NCI-H2029 (cell line): ENCODE results near the gene SYCP2L.
"Not testable (repeated sequence)": the region's sequence is repeated elsewhere in the genome, so short reads cannot be mapped to it uniquely, and the experiment has no call there.

Experiments
- DNase-seq: peaks from one replicate; lab custom pipeline; 2025; lab: John Stamatoyannopoulos, UW

SYCP2L gene

DNA sequence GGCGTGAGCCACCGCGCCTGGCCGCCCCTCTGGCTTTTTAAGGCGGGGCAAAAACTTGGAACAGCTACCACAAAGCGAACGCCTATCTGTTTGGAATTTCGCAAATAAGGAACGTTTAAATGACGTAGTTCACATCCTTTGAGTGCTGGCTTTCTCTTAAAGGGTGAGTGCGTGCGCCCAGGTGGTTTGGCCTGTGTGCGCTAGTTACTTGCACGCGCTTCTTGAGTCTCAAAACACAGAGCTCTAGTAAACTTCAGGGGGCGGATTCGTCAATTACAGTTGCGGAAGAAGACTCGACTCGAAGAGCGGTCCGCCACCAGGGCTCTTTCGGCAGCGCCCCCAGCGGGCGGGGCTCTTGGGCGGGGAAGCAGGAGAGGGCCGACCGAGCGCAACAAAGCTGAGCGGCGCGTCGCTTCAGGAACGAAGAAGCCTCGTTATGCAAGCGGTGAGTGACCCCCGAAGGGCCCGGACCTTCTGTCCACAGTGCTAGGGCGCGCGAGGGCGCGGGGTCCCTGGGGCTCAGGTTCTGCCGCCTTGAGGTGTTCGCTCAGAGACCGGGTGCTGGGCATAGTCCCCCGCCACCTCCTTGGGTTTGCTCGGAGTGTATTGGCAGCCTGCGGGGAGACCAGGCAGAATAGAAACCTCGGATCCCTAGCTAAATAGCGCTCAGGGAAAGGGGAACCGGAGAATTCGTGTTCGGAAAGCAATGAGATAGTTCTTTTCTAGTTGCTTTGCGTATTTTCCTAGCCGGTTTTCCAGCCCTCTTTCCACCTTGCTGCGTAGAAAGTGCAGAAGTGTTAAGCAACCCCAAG is at the start of gene SYCP2L:
SYCP2L (plus strand) TSS at position 362 of the 812 bp plus-strand sequence; CDS start at position 437, 75 bp downstream.
- peak; percentile 32 for DNase-seq

DNA sequence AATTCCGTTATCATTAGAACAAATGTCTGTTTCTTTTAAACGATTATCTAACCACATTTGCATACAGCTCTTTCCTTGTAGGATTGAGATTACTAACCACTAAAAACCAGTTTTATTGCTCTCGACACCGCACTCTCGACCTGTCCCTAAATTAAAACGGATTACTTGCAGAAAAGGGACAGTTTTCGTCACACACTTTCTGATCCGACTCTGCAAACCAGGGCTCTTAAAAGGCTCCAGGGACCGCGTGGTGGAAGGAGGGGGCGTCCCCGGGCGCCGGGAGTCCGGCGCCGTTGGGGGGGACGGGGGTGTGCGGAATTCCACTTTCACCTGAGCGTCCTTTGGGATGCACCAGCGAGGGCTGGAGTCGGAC is 49.2 kb upstream of the SYCP2L start:
- peak; percentile 49 for DNase-seq

DNA sequence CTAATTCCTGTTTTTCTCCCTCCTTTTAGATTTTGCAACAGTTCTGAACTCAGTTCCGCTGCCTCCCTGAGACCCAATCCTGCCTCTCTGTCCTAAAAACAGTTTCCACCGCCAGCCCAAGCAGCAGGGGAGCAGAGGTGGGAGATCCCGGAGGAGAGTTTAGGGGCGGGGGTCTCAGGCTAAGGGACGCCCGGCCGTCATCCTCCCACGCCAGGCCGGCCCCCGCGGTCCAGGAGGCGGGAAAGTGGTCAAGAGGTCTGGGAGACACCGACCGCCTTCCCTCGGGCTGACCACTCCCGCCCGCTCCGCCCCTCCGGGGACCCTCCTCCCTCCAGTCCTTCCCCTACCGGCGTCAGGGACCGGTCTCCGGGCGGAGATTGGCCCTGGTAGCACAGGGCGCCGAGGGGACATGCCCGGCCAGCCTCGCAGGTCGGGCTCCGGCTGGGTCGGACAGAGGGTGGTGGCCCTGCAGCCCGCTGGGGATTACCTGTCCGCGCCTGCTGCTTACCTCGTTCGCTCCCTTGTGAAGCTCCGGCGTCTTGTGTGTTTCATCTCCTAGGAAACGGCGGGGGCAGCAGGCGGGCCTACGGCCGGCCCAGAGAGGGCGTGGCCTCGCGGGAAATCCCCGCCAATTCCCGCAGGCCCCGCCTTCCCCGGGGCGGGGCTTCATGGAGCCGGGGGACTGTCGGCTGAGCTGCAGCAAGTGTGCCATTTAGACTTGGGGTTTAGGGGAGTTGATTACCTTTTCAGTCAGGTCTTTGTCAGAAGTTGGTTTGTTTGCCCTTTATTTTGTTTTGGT is 48.7 kb upstream of the SYCP2L start, which contains the start of gene MAK:
MAK (minus strand) TSS at position 545 of the 799 bp plus-strand sequence. CDS start 7,891 bp downstream, outside the sequence.
- peak; percentile 97 for DNase-seq

DNA sequence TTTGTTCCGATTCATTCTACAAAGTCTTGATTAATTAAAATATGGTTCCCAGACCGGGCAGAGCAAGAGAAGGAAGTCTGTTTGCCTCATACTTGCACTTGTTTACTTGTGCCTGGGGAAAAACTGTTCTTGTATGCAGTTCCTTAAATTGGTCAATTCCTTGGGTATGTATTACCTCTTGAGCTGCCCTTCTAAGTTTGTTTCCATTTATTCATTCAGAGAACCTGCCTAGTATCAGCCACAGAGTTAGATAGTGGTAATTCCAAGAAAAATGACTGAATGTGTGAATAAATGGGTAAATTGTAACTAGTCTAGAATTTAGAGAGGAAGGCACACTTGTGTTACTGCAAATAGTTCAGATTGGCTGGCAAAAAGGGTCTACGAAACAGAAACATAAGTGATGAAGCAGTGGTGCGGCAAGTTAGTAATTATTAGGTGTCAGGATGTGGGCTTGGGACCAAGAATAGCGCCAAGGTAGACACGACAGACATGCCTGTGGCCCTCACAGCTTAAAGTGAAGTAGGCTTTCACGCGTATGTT is 48.0 kb upstream of the SYCP2L start:
- DNase-seq, result no peak

DNA sequence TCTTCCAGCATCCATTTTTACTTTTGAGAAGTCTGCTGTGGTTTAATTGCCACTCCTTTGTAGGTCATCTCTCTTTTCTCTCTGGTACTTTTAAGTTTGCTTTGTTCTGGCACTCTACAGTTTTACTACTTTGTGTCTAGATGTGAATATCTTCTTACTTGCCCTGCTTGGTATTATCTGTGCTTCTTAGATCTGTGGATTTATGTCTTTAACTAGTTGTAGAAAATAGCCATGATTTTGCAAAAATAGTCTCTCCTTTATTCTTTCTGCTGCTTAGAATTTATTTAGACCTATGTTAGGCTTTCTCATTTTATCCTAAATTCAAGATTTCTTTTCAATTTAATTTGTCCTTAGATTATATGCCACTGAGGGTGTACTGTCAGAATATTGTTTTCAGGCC is 43.3 kb upstream of the SYCP2L start:
- DNase-seq, result no peak

DNA sequence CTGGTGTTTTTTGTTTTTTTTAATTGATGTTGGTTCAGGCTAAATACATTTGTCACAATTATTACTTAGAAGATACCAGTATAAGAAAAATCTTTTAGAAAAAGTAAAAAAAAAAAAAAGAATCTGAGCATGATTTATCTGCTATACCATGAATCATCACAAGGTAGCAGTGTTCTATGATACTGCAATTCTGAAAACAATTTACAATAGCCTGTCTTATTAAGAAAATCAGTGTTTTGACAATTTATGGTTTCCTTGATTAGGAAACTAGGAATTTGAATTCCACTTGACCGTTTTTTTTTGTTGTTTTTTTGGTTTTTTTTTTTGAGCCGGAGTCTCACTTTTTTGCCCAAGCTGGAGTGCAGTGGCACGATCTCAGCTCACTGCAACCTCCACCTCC is 39.2 kb upstream of the SYCP2L start:
- DNase-seq, result no peak

DNA sequence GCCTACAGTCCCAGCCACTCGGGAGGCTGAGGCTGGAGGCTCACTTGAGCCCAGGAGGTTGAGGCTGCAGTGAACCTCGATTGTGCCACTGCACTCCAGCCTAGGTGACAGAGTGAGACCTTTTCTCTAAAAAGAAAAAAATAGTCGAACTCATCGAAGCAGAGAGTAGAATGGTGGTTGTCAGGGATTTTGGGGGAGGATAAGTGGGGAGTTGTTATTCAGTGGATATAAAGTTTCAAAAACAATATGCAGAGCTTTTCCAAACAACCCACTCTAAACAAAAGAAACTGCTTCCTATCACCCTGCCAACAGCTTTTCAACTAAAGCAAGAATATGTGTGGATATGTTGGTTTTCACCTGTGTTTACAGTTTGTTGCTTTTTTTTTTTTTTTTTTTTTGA is 37.0 kb upstream of the SYCP2L start:
- no peak for DNase-seq

DNA sequence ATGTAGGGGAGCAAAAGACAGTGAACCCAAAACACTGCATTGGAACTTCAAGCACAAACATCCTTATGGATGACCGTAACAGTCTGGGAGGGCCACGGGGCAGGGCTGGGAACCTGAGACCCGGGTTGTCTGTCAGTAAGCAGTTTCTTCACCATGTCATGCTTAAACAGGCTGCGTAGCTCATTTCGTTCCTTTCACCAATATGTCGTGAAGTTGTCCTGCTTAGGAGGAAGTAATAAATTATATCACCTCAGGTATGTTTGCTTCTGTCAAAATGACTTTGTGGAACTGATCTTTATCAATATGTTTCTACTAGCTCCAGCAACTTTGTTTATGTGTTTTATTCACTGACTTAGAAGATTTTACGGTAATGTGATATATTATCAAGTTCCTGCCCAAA is 36.1 kb upstream of the SYCP2L start:
- no peak for DNase-seq

DNA sequence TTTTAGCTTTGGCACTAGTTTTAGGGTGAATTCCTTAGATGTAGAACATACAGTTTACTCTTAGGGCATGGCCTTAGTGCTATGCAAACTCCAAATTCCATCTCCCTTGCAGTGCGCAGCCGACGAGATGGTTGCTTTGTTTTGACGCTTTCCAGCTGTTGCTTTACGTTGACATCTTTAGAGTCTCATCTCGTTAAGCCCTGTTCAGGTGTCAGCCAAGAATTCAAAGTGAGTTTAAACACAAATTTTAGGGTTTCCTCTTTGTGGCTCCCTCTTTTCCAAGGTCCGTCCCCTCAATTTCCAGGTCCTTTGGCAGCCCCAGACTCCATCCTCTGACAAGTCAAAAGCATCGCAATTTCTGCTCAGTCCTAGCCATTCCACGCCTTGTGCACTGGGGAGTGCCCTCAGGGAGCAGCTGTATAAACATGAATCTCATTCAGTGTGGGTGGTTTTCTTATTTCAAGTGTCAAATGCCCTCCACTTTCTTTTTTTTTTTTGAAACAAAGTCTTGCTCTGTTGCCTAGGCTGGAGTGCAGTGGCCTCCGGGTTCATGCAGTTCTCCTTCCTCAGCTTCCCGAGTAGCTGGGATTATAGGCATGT is 34.4 kb upstream of the SYCP2L start:
- DNase-seq, result no peak

DNA sequence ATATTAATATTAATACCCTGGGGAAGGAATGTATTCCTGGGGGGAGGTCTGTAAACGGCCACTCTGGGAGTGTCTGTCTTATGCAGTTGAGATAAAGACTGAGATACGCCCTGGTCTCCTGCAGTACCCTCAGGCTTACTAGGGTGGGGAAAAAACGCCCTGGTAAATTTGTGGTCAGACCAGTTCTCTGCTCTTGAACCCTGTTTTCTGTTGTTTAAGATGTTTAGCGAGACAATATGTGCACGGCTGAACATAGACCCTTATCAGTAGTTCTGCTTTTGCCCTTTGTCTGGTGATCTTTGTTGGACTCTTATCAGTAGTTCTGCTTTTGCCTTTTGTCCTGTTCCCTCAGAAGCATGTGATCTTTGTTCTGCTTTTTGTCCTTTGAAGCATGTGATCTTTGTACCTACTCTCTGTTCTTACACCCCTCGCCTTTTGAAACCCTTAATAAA is 33.0 kb upstream of the SYCP2L start:
- DNase-seq, result not testable (repeated sequence)

DNA sequence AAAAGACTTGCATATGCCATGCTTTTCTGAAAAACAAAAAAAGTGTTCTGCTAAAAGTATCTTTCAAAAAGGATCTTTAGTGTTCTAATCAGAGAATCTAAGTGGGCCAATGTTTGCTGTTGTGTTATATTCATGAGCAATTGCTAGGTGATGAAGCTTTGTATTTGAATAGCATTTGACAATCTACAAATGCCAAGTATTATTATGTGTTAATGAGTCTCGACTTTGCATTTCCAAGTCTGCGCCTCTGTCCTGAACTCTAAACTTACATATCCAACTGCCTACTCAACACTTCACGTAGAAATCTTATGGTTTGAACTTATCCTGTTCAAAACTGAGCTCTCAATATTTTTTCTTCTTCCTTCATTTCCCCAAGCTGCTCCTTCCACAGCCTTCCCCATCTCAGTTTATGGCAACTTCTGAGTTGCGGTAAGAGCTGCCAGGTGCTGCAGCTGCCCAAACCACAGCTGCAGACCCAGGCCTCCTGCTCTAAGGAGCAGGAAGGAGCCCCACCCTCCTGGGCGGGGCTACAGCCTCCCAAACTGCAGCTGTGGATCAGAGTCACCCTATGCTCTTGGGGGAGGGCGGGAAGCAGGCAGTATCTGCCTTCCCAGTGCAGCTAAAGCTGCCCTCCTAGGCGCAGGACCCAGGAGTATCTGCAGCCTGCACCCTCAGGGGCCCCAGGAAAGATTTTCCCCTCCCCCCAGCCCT is 31.8 kb upstream of the SYCP2L start:
- DNase-seq, result no peak

DNA sequence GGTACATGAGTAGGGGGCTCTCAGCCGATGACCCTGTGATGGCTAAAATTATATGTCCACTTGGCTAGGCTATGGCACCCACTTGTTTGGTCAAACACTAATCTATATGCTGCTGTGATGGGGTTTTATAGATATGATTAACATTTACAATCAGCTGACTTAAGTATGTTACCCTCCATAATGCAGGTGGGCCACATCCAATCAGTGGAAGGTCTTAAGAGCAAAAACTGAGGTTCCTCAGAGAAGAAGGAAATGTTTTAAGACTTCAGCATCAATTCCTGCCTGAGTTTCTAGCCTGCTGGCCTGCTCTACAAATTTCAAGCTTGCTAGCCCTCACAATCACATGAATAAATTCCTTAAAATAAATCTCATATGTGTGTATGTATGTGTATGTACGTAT is 29.6 kb upstream of the SYCP2L start:
- no peak for DNase-seq

DNA sequence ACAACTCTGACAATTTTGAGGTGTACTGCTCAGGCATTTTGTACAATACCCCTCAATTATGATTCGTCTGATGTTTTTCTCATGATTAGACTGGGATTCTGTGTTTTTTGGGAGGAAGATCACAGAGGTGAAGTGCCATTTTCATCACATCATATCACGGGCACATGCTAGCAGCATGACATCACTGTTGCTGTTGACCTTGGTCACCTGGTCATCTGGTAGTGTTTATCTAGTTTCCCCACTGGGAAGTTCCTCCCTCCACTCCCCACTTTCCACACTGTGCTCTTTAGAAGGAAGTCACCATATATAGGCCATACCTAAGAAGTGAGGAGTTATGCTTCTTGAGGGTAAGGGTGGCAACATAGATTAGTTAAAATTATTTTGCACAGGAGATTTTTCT is 25.8 kb upstream of the SYCP2L start:
- DNase-seq, result no peak

DNA sequence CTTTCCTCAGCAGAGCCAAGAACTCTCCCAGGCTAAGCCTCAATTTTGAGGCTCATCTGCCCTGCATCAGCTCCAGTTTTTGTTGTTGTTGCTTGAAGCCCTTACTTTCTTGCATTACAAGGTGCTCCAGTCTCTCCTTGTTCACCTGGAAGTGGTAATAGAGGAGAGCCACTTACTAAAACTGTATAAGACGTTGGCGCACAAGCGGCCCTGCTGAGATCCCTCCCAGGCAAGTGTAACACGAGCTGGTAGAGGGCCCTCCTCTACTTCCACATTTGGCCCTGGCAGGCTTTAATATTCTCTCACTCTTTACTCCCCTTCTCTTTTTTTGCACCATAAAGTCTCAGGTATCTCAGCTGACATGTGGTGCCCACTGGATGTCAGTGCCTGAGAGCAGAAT is 24.5 kb upstream of the SYCP2L start:
- DNase-seq, result no peak

DNA sequence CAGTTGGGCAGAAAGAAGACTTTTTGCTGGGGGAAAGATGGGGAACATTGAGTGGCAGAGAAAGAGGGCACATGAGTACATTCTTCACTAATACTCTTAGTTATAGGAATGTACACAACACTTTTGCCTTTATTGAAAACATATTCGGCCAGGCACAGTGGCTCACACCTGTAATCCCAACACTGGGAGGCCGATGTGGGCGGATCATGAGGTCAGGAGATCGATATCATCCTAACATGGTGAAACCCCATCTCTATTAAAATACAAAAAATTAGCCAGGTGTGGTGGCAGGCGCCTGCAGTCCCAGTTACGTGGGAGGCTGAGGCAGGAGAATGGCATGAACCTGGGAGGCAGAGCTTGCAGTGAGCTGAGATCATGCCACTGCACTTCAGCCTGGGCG is 23.8 kb upstream of the SYCP2L start:
- DNase-seq, result not testable (repeated sequence)

DNA sequence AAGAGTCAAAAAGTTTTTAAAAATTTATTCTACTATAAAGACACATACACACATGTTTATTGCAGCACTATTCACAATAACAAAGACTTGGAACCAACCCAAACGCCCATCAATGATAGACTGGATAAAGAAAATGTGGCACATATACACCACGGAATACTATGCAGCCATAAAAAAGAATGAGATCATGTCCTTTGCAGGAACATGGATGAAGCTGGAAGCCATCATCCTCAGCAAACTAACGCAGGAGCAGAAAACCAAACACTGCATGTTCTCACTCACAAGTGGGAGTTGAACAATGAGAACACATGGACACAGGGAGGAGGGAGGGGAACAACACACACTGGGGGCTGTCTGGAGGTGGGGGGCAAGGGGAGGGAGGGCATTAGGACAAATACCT is 20.1 kb upstream of the SYCP2L start:
- DNase-seq, result not testable (repeated sequence)

DNA sequence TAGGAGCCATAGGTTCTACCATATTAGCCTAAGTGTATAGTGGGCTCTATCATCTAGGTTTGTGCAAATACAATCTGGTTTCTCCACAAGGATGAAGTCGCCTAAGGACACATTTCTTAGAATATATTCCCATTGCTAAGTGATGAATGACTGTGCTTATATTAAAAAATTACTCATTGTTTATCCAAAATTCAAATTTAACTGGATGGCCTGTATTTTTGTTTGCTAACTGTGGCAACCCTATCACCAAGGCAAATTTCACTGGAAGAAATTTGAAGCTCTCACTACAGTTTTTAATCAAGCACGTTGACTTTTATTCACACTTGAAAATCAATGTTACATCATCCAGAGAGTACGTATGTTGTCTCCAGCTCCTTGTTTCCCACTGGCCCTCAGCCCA is 18.9 kb upstream of the SYCP2L start:
- DNase-seq, result no peak

DNA sequence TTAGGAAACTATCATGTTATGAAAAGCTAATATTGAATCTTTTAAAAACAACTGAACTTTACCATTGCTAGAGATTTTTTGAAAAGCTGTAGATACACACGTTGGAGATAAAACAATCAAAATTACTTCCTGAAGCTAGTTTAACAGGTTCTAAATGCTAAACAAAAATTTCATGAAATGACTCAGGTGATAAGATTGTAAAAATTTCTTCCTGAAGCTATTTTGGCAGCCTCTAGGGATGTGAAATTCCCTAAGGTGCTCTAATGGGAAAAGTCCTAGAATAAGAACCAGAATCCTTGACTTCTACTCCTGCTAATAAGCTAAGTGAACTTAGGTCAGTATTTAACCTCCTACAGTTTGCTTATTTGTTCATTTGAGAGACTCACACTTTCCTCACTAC is 13.5 kb upstream of the SYCP2L start:
- no peak for DNase-seq

DNA sequence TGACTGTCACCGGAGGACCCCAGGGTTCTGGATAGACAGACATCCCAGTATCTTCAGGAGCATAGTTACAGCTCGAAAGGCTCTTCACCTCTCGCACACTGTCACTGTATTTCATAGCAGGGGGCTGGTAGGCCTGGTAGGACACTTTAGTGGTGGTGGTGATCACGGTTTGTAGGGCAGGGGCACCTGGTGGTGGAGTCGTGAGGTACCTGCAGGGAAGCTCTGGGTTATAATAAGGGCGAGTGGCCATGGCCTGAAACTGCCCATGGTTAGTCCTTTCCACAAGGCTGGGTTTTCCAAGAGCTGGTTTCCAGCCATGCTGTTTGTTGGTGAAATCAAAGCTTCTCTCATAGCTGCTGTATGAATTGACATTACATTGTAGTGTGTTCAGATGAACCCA is 12.6 kb upstream of the SYCP2L start:
- DNase-seq, result no peak

DNA sequence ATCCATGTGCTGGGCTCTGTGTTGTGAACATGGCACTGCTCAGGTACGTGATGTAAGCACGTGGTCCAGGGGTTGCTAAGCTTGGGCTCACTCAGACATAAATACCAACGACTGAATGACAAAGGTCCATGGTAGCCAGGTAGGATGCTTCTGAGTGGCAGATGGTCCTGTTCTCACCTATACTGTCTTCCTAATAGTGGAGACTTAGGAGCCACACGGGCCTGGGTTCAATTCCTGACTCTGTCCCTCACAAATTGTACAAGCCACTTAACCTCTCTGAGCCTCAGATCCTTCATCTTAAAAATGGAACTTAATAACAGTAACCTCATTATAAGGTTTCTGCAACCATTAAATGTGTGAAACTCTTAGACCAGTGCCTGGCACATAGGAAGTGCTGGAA is 11.8 kb upstream of the SYCP2L start:
- DNase-seq, result no peak

DNA sequence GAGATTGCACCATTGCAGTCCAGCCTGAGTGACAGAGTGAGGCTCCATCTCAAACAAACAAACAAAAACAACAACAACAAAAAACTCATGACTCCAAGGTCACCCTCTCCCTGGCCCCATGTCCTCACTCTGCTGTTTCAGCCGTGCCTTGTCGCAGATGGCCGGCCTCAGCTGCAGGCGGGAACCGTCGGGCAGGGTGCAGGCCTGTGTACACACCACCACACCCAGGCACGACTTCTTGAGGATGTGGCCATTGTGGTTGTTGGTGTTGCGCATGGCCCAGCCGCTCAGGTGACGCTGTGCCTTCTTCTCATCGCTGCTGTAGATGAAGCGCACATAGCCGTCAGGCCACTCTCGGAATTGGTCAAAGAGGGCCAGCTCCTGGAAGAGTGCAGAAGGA is 9.8 kb upstream of the SYCP2L start:
- DNase-seq, result no peak

DNA sequence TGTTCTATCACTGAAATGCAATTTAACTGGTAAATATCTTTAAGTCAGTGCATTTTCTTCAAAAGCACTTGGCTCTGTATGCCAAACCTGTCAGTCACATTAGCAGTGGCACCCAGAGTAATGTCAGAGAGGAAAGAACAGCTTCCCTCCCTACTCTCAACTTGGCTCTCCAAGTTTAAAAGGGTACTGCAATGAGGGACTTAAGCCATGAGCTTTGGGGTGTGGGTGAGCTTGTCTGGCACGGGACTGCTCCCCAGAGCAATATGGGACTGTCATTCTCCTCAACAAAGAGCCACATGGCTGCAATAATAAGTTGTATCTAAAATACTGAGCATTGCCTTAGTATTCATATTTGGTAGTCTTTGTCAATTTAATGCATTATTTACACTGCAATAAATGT is 9.0 kb upstream of the SYCP2L start:
- no peak for DNase-seq
